ENCODE measurements around the gene CCDC112.

CCDC112 gene

GRCh38 chr5:115295777-115296123 is 704 bp downstream of the CCDC112 start:
- no peak for TF ChIP-seq GATA3 (IDR thresholded peaks at IDR 0.05; ENCODE audit: low read depth, low read length)
- peak; percentile 58 for TF ChIP-seq GATA2 (IDR thresholded peaks at IDR 0.05; ENCODE audit: low read depth, low read length)

- TF ChIP-seq GATA3 (IDR thresholded peaks at IDR 0.05; ENCODE audit: low read depth, low read length) (no peak), GATA2 (IDR thresholded peaks at IDR 0.05; ENCODE audit: low read depth, low read length) (no peak)
Measured at GRCh38 chr5:115291397-115291796, 5.1 kb downstream of the CCDC112 start.

- no peak for TF ChIP-seq GATA2 (IDR thresholded peaks at IDR 0.05; ENCODE audit: low read depth, low read length)
- TF ChIP-seq GATA3 (IDR thresholded peaks at IDR 0.05; ENCODE audit: low read depth, low read length) = no peak
Measured at GRCh38 chr5:115289104-115289503, 7.3 kb downstream of the CCDC112 start.

GRCh38 chr5:115284021-115284420 is 12.4 kb downstream of the CCDC112 start:
- TF ChIP-seq GATA3 (IDR thresholded peaks at IDR 0.05; ENCODE audit: low read depth, low read length) (no peak), GATA2 (IDR thresholded peaks at IDR 0.05; ENCODE audit: low read depth, low read length) (no peak)

- TF ChIP-seq GATA3 (IDR thresholded peaks at IDR 0.05; ENCODE audit: low read depth, low read length) (no peak), GATA2 (IDR thresholded peaks at IDR 0.05; ENCODE audit: low read depth, low read length) (no peak)
Measured at GRCh38 chr5:115282131-115282530, 14.3 kb downstream of the CCDC112 start.

- TF ChIP-seq GATA2 (IDR thresholded peaks at IDR 0.05; ENCODE audit: low read depth, low read length) (no peak), GATA3 (IDR thresholded peaks at IDR 0.05; ENCODE audit: low read depth, low read length) (no peak)
Measured at GRCh38 chr5:115274584-115274983, 21.9 kb downstream of the CCDC112 start.

- TF ChIP-seq GATA2 (IDR thresholded peaks at IDR 0.05; ENCODE audit: low read depth, low read length) (no peak), GATA3 (IDR thresholded peaks at IDR 0.05; ENCODE audit: low read depth, low read length) (no peak)
Measured at GRCh38 chr5:115272297-115272958, 24.0 kb downstream of the CCDC112 start.

- no peak for TF ChIP-seq GATA3 (IDR thresholded peaks at IDR 0.05; ENCODE audit: low read depth, low read length)
- TF ChIP-seq GATA2 (IDR thresholded peaks at IDR 0.05; ENCODE audit: low read depth, low read length) = no peak
Measured at GRCh38 chr5:115271295-115272050, 25.0 kb downstream of the CCDC112 start.

GRCh38 chr5:115267617-115268016 is 28.8 kb downstream of the CCDC112 start:
- TF ChIP-seq GATA3 (IDR thresholded peaks at IDR 0.05; ENCODE audit: low read depth, low read length) = no peak

- TF ChIP-seq GATA2 (IDR thresholded peaks at IDR 0.05; ENCODE audit: low read depth, low read length) (no peak), GATA3 (IDR thresholded peaks at IDR 0.05; ENCODE audit: low read depth, low read length) (no peak)
Measured at GRCh38 chr5:115265220-115265619, 31.2 kb downstream of the CCDC112 start.

- TF ChIP-seq GATA3 (IDR thresholded peaks at IDR 0.05; ENCODE audit: low read depth, low read length) (no peak), GATA2 (IDR thresholded peaks at IDR 0.05; ENCODE audit: low read depth, low read length) (no peak)
Measured at GRCh38 chr5:115264786-115265185, 31.7 kb downstream of the CCDC112 start.

- no peak for TF ChIP-seq GATA2 (IDR thresholded peaks at IDR 0.05; ENCODE audit: low read depth, low read length)
- TF ChIP-seq GATA3 (IDR thresholded peaks at IDR 0.05; ENCODE audit: low read depth, low read length) = no peak
Measured at GRCh38 chr5:115263078-115263380, 33.4 kb downstream of the CCDC112 start.

- TF ChIP-seq GATA2 (IDR thresholded peaks at IDR 0.05; ENCODE audit: low read depth, low read length) = no peak
- no peak for TF ChIP-seq GATA3 (IDR thresholded peaks at IDR 0.05; ENCODE audit: low read depth, low read length)
Measured at GRCh38 chr5:115262321-115263077, 34.0 kb downstream of the CCDC112 start, which contains the start of gene PGGT1B. Gene PGGT1B, minus strand, starts transcription at chr5:115262877. Its CDS starts 26 bp downstream, at chr5:115262851.

GRCh38 chr5:115262011-115262320 is 34.5 kb downstream of the CCDC112 start:
- TF ChIP-seq GATA3 (IDR thresholded peaks at IDR 0.05; ENCODE audit: low read depth, low read length) = no peak
- TF ChIP-seq GATA2 (IDR thresholded peaks at IDR 0.05; ENCODE audit: low read depth, low read length) = no peak

- TF ChIP-seq GATA3 (IDR thresholded peaks at IDR 0.05; ENCODE audit: low read depth, low read length) (no peak), GATA2 (IDR thresholded peaks at IDR 0.05; ENCODE audit: low read depth, low read length) (no peak)
Measured at GRCh38 chr5:115260248-115260647, 36.2 kb downstream of the CCDC112 start.

Measured in SH-SY5Y (cell line).